Measurements from ENCODE around the gene CCT2.

GRCh38 chr12:69647178-69647577 lies 61.9 kb downstream of the CCT2 start:
- TF ChIP-seq POLR2A (IDR thresholded peaks at IDR 0.05; ENCODE audit: low read length), result no peak
- no peak for TF ChIP-seq GATA1 (IDR thresholded peaks at IDR 0.05; ENCODE audit: low read depth, low read length)

All from erythroblast (primary cell).